GM23338 (cell line): ENCODE measurements around the gene HS1BP3.

Experiments used
- CREB1 ChIP-seq: fragments of 250-450 bp; sonication (Bioruptor Pico); IDR thresholded peaks from 2 replicates; pipeline ENCODE4 v1.5.0; 2020; ENCODE audit warnings: low read depth, mild to moderate bottlenecking, moderate library complexity
- EZH2 ChIP-seq: fragments of 200-600 bp; sonication (generic); IDR thresholded peaks from one replicate; pipeline ENCODE4 v1.8.0; 2017; ENCODE audit warnings: antibody characterized with exemption, mild to moderate bottlenecking, low read depth; ENCODE audit not compliant: unreplicated experiment
- EZH2phosphoT487 ChIP-seq: fragments of 200-600 bp; sonication (generic); IDR thresholded peaks from one replicate; pipeline ENCODE4 v1.8.1; 2018; ENCODE audit warnings: antibody characterized with exemption; ENCODE audit not compliant: unreplicated experiment
- JUNB ChIP-seq: IDR thresholded peaks from one replicate; pipeline ENCODE4 v1.6.1; 2016; ENCODE audit warnings: antibody characterized with exemption; ENCODE audit not compliant: unreplicated experiment
- POLR2AphosphoS5 ChIP-seq: IDR thresholded peaks from 2 replicates; pipeline ENCODE4 v1.6.1; 2016; ENCODE audit warnings: antibody characterized with exemption, low read depth
- ZNF114 ChIP-seq: fragments of 250-450 bp; sonication (Bioruptor Pico); IDR thresholded peaks from 2 replicates; pipeline ENCODE4 v1.5.0; 2020; ENCODE audit warnings: mild to moderate bottlenecking, moderate library complexity
- ZNF331 ChIP-seq: fragments of 250-450 bp; sonication (Bioruptor Pico); IDR thresholded peaks from 2 replicates; pipeline ENCODE4 v1.5.0; 2020; ENCODE audit warnings: low read depth, mild to moderate bottlenecking, moderate library complexity
- TF ChIP-seq, protein P1 (sequence below), 2 experiments: fragments of 200-600 bp in 1 of 2; sonication (generic) in 1 of 2; conservative IDR thresholded peaks; 2 replicates each; pipeline versions ENCODE4 v1.5.1 to v1.6.1; 2016 to 2017; ENCODE audit warnings: antibody characterized with exemption in 2 of 2, low read depth in 2 of 2, mild to moderate bottlenecking in 2 of 2, moderate library complexity in 1 of 2
- TF ChIP-seq, protein P2 (sequence below): IDR thresholded peaks from one replicate; pipeline ENCODE4 v1.6.1; 2018; ENCODE audit warnings: antibody characterized with exemption; ENCODE audit not compliant: unreplicated experiment

DNA sequence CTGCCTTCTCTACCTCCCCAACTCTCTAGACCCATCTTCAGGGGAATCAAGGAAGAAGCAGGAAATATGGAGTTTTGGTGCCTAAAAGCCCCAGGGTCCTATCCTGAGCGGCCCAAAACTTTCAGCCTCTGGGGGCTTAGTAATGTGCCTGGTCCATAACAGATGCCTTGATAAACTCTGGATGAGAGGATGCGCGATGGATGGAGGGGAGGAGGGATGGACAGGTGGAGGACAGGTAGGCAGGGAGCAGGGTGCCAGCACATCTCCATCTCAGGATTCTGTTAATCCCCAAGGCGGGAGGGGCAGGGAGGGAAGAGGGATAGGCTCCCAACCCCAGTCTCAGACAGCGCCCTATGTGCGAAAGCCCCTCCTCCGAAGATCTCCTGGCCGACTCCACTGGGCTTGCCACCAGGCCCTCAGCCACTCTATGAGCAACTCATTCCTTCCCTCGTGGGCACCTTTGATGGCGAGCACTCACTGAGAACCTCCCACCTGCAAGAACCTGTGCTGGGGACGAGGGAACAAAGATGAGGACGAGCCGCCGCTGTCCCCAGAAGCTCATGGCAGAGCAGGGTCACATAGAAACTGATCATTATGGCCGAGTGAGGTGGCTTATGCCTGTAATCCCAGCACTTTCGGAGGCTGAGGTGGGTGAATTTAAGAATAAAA is 23.1 kb downstream of the HS1BP3 start:
- TF ChIP-seq, protein P1, sequence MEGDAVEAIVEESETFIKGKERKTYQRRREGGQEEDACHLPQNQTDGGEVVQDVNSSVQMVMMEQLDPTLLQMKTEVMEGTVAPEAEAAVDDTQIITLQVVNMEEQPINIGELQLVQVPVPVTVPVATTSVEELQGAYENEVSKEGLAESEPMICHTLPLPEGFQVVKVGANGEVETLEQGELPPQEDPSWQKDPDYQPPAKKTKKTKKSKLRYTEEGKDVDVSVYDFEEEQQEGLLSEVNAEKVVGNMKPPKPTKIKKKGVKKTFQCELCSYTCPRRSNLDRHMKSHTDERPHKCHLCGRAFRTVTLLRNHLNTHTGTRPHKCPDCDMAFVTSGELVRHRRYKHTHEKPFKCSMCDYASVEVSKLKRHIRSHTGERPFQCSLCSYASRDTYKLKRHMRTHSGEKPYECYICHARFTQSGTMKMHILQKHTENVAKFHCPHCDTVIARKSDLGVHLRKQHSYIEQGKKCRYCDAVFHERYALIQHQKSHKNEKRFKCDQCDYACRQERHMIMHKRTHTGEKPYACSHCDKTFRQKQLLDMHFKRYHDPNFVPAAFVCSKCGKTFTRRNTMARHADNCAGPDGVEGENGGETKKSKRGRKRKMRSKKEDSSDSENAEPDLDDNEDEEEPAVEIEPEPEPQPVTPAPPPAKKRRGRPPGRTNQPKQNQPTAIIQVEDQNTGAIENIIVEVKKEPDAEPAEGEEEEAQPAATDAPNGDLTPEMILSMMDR (conservative IDR thresholded peaks at IDR 0.05; ENCODE audit: low read depth in 2 of 2): no peak
- no peak for TF ChIP-seq EZH2phosphoT487
- TF ChIP-seq, protein P2, sequence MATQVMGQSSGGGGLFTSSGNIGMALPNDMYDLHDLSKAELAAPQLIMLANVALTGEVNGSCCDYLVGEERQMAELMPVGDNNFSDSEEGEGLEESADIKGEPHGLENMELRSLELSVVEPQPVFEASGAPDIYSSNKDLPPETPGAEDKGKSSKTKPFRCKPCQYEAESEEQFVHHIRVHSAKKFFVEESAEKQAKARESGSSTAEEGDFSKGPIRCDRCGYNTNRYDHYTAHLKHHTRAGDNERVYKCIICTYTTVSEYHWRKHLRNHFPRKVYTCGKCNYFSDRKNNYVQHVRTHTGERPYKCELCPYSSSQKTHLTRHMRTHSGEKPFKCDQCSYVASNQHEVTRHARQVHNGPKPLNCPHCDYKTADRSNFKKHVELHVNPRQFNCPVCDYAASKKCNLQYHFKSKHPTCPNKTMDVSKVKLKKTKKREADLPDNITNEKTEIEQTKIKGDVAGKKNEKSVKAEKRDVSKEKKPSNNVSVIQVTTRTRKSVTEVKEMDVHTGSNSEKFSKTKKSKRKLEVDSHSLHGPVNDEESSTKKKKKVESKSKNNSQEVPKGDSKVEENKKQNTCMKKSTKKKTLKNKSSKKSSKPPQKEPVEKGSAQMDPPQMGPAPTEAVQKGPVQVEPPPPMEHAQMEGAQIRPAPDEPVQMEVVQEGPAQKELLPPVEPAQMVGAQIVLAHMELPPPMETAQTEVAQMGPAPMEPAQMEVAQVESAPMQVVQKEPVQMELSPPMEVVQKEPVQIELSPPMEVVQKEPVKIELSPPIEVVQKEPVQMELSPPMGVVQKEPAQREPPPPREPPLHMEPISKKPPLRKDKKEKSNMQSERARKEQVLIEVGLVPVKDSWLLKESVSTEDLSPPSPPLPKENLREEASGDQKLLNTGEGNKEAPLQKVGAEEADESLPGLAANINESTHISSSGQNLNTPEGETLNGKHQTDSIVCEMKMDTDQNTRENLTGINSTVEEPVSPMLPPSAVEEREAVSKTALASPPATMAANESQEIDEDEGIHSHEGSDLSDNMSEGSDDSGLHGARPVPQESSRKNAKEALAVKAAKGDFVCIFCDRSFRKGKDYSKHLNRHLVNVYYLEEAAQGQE: no peak
- no peak for TF ChIP-seq POLR2AphosphoS5
- no peak for TF ChIP-seq EZH2
- TF ChIP-seq CREB1 (CRISPR knock-in tag): no peak
- TF ChIP-seq ZNF331 (CRISPR knock-in tag): no peak
- no peak for TF ChIP-seq ZNF114 (CRISPR knock-in tag)
- no peak for TF ChIP-seq JUNB
